ENCODE data around the gene DSCAML1.
A peak's percentile ranks its signal among the peaks of the same experiment; 100 is the strongest.
"Not testable (repeated sequence)": the region's sequence is repeated elsewhere in the genome, so short reads cannot be mapped to it uniquely, and the experiment has no call there.

The DSCAML1 gene

DNA sequence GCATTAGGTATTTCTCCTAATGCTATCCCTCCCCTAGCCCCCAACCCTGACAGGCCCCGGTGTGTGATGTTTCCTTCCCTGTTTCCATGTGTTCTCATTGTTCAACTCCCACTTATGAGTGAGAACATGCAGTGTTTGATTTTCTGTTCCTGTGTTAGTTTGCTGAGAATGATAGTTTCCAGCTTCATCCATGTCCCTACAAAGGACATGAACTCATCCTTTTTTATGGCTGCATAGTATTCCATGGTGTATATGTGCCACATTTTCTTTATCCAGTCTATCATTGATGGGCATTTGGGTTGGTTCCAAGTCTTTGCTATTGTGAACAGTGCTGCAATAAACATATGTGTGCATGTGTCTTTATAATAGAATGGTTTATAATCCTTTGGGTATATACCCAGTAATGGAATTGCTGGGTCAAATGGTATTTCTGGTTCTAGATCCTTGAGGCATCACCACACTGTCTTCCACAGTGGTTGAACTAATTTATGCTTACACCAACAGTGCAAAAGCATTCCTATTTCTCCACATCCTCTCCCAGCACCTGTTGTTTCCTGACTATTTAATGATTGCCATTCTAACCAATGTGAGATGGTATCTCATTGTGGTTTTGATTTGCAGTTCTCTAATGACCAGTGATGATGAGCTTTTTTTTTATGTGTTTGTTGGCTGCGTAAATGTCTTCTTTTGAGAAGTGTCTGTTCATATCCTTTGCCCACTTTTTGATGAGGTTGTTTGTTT, 397.7 kb downstream of the DSCAML1 start:
- not testable (repeated sequence) for DNase-seq (ENCODE audit: low spot score)

DNA sequence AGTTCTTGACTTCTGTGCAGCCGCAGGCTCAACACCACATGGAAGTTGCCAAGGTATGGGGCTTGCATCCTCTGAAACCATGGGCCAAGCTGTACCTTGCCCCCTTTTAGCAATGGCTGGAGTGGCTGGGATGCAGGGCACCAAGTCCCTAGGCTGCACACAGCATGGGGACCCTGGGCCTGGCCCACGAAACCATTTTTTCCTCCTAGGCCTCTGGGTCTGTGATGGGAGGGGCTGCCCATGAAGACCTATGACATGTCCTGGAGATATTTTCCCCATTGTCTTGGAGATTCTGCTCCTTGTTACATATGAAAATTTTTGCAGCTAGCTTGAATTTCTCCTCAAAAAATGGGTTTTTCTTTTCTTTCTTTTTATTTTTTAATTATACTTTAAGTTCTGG, 398.4 kb downstream of the DSCAML1 start:
- DNase-seq (ENCODE audit: low spot score), result not testable (repeated sequence)

DNA sequence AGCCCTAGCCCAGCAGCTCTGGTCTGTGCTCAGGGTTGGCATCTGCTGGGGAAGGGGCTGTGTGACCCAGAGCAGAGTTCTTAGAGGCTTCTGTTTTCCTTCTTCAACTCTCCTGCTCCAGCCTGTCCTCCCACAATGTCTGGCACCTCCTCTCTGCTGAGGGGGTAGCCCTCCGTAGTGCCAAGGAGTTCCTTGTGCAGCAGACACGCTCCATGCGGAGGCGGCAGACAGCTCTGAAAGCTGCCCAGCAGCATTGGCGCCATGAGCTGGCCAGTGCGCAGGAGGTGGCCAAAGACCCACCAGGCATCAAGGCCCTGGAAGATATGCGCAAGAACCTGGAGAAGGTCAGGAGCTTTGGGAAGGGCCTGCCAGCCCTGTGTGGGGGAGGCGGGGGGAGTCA, 400.0 kb downstream of the DSCAML1 start:
- no peak for DNase-seq (ENCODE audit: low spot score)

DNA sequence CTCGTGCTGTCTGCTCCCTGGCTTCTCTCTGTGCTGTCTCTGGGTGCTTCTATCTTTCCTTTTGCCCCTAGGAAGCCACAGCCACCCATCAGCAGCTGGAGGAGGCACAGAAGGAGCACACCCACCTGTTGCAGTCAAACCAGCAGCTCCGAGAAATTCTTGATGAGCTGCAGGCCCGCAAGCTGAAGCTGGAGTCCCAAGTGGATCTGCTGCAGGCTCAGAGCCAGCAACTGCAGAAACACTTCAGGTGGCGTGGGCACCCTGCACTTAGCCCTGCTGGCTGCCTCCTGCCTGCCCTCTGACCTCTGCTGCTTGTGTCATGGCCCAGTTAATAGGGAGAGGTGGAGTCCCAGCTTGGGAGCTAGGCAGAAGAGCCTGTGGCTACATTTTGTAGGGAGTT, 401.5 kb downstream of the DSCAML1 start:
- DNase-seq (ENCODE audit: low spot score), result no peak

DNA sequence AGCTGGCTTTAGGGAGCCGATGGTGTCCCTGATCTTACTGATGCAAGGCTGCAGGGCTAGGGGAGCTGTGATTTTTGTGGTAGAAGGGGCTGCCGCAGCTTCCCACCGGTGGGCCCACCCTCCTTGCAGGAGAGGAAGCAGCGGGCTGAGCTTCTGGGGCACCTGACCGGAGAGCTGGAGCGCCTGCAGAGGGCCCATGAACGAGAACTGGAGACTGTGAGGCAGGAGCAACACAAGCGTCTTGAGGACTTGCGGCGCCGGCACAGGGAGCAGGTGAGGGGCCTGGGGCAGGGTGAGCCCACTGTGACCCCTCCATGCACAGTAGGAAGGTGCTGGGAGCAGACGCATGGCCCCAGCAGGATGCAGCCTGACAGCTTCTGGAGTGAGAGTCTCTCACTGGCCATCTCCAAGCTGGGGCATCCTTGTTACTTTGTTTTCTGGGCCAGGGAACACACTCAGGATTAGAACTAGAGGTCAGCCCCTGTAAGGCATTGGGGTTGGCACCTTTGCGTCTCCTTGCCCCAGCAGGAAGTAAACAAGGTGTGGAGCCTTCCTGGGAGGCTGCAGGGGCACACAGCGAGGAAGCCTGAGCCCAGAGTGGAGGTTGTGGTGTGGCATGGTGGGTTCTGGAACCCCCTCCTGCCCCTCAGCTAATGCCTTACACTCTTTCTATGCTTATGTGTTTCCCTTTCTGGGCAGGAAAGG, 402.6 kb downstream of the DSCAML1 start:
- DNase-seq (ENCODE audit: low spot score), result no peak

DNA sequence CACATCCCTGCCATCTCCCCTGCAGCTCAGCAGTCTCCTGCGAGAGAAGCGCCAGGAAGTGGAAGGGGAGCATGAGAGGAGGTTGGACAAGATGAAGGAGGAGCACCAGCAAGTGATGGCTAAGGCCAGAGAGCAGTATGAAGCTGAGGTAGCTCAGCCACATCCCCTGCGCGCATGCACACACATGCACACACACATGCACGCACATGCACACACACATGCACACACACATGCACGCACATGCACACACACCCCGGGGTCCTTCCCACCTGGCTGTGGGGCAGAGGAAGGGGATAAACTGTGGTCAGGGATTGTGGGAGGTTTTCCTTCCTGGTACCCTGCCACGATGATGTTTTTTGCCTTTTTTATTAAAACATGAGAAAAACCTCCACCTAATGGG, 404.0 kb downstream of the DSCAML1 start:
- no peak for DNase-seq (ENCODE audit: low spot score)

DNA sequence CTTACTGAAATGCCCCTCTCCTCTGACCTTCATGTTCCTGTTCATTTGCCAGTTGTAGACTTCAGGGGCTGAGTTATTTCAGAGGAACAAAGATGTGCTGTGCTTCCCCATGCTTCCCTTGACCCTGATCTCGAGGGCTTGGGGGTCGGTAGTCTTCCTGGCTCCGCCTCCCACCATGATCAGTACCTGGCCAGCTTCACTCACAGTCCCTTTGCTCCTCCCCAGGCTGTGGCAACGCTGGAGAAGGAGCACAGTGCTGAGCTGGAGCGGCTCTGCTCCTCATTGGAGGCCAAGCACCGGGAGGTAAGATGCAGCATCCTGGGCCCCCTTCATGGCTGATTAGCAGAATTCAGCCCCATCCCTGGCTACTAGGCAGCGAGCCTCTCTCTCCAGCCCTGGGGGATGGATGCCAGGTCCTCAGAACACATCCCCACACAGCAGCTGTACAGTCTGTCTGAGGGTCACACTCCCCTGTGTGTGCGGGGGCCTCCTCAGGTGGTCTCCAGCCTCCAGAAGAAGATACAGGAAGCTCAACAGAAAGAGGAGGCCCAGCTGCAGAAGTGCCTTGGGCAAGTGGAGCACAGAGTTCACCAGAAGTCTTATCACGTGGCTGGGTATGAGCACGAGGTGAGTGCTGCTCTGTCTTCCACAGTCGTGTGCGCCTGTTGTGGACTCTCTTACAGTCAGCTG, 404.9 kb downstream of the DSCAML1 start:
- no peak for DNase-seq (ENCODE audit: low spot score)

DNA sequence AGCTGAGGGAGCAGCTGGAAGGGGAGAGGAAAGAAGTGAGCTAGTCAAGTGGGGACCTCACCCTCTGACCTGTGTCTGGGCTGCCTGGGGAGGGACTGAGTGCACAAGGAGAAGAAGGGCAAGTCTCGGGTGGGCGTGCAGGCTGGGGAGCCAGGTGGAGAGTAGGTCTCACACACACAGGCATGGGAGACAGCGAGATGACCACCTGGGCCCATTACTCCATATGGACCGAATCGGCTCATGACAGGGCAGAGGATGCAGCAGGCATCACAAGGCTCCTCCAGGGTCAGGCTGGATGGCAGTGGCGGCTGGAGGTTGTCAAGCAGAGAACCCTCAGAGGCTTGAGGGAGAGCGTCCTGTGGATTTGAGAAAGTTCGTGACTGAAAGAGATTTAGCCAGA, 405.8 kb downstream of the DSCAML1 start:
- no peak for DNase-seq (ENCODE audit: low spot score)

DNA sequence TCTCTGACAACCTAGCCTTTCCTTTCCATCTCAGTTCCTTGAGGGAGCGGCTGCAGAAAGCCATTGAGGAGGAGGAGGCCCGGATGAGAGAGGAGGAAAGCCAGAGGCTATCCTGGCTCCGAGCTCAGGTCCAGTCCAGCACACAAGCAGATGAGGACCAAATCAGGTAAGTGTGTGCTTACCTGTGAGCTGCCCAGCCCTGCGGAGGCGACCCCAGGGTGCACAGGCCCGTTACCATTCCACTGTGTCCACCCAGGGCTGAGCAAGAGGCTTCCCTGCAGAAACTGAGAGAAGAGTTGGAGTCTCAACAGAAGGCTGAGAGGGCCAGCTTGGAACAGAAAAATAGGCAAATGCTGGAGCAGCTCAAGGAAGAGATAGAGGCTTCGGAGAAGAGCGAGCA, 406.3 kb downstream of the DSCAML1 start:
- DNase-seq (ENCODE audit: low spot score), result no peak

DNA sequence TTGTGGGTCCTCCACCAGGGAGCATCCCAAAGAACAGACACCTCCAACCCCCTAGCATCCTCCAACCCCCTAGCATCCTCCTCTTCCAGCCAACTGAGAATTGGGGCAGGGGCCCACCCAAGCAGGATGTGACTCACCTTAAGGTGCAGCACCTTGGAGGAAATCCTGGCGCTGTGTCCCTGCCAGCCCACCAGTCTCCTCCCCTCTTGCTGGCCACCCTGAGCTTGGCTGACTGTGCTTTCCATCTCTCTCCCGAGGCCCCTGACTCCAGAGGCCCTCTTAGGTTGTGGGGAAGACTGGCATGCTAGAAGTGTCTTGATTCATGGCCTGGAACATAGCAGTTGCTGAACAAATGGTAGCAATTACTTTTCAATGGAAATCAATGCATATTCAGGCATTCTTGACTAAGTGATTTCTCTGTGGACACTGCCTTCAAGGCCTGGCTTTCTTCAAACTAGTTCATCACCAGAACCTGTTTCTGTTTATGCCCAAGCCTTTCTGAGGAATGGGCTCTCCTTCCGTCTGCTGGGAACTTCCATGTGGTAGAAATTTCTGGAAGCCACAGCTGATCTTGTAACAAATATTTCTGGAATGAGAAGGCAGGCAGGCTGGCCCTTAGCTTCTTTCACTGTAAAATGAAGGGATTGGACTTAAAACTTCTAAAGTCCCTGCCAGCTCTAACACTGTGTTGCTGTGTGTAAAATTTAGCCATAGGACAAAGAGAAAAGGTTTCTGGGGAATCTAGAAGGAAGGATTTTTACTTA, 408.8 kb downstream of the DSCAML1 start:
- DNase-seq (ENCODE audit: low spot score), result no peak

DNA sequence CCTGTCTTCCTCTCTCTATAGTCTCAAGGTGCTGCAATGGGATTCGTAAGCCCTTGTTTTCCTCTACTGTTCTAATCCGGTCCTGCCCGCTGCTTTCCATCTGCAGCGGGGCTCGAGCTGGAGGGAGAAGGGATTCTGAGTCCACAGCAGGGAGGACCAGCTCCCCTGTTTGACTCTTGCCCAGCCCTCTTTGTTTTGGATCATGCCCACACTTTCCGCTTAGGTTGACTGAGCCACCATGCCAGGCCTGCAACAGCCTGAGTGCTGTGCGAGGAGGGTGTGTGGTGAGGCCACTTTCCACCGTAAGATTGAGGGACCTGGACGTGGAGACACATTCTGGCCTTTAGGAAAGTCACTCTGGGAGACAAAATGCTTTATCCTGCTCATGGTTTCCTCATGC, 411.1 kb downstream of the DSCAML1 start:
- DNase-seq (ENCODE audit: low spot score), result no peak

DNA sequence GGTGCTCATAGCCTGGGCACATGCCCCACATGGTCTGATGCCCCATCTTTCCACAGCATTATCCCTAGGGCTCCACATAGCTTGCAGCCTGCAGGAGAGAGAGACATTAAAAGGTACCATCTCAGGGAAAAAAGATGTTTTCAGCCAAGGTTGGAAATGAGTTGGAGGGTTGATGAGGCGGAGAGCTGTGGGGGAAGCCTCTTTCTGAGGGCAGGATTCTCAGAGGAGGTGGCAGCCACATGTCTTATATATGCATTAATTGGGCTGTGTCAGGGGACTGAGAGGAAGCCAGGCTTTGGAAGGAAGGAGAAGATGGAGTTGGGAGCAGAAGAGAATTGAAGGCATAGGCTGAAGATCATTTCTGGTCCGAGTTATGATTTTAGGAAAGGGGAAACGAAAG, 411.5 kb downstream of the DSCAML1 start:
- DNase-seq (ENCODE audit: low spot score), result no peak

DNA sequence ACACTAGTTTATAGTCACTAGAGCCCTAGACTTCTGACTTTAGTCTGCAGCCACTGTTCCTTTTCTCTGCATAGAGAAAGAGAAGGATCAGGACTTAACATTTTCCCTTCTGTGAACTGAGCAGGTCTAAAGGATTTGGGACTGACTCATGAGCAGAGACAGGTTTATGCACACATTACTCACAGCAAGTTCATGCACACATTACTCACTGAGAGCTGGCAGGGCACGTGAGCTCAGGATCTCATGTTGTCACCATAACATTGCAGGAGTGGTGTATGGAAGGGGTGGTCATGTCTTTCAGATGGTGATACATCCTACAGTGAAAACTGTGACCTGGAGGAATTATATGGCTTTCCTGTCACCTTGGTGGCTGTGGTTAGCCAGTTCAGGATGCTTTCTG, 413.0 kb downstream of the DSCAML1 start:
- DNase-seq (ENCODE audit: low spot score), result peak; percentile 92

DNA sequence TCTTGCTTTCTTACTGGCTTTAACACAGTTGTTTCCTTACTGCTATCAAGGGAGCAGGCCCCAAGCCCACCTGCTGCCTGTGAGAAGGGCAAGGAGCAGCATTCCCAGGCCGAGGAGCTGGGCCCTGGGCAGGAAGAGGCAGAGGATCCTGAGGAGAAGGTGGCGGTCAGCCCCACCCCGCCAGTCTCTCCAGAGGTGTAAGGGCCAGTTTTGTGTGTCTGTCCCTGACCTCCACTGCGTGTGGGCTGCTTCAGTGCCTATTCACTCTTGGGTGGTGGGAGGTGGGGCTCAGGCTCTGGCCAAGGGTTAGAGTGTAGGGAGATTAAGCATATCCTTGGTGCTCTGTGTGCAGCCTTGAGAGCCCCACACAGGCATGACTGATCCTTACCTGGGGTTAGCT, 414.3 kb downstream of the DSCAML1 start:
- no peak for DNase-seq (ENCODE audit: low spot score)

DNA sequence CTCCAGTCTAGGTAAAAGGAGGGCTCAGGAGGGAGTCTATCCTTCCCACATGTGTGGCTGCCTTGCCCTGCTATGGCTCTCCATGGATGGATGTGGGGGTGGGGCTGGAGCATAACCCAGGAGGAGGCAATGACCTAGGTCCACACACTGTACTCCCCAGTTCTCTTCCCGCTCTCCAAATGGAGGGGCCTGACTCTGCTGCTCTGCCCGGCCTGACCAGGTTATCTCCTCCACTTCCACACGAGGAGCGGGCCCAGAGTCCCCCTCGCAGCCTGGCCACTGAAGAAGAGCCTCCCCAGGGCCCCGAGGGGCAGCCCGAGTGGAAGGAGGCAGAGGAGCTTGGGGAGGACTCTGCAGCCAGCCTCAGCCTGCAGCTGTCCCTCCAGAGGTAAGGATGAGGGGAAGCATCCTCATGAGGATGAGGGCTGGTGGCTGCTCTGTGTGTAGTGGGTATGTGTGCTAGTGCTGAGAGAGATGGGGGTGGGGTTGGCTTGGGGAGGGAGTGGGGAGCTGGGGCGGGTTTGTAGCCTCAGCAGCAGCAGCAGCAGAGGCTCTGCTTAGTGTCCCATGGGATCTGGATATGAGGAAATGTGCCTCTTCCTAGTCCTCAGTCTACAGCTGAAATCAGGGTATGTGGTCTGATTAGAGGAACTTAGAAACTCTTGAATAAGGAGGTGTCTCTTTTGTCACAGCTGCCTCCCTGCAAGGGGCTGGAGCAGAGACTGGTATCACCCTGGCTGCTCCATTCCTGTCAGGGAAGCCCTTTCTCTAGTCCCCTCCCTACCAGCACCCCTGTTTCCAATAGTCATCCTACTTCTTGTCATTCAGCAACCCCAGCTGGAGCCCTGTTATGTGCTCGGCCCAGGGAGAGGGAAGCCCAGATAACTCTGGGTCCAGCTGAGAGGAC, 415.3 kb downstream of the DSCAML1 start:
- DNase-seq (ENCODE audit: low spot score), result no peak

DNA sequence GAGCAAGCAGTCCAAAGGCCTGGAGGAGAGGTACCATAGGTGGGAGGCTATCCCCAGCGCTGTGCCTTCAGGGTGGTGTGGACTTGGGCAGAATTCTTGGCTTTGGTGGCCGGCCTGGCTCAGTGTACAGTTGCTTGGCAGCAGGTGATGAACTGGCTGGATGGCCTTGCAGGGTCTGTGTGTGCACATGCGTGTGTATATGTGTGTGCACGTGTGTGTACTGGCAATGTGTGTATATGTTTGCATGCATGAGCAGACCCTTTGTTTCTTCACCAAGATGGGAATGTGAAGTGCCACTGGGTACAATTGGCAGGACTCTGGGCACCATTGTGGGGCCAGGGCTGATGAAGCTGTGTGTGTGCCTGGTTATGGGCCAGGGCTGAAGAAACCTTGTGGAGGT, 416.3 kb downstream of the DSCAML1 start:
- DNase-seq (ENCODE audit: low spot score), result no peak

DNA sequence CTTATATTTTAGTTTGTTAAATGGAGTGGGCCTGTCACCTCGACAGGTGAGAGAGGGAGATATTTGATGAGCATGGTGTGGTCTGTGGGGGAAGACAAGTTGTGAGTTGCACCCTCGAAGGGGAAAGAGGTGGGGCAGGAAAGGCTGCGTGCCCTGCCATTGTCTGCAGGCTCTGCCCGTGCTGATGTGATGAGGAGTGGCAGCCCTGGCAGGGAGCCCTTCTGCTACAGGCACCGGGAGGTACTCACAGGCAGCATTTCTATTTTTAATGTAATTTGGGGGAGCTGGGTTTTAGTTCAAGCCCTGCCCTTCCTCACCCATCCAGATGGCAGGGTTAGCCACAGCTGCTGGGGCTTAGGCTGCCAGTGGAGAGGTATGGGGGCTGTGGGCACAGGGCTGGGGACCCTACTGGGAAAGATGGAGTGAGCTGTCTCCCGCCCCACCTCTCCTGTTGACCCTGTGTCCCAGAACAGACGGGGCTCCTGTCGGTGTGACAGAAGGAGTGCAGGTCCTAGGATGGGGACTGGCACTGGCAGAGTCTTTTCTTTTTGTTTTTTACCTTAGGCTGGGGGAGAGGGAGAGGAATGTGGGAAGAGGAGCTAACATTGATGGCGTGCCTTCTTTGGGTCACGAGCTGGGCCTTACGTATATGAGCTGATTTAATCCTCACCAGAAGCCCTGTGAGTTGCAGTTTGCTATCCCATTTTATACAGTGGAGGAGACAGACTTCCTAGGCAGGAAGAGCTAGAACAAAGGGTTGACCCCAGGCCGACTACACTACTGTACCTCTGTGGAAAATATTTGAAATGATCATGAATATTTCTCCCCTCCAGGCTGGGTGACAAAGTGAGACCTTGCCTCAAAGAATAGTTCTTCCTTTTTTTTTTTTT, 417.8 kb downstream of the DSCAML1 start:
- DNase-seq (ENCODE audit: low spot score), result no peak

Data from RKO (cell line).